GM11168 (cell line): ENCODE measurements around the gene RTP5.
"Not testable (repeated sequence)": the region's sequence is repeated elsewhere in the genome, so short reads cannot be mapped to it uniquely, and the experiment has no call there.

ENCODE experiments used
- in situ Hi-C: fragments of 300-500 bp; cut with MboI; formaldehyde crosslinking; loops from one replicate; pipeline ENCODE4 v1.12.0; 2022; ENCODE audit warnings: low sequenced_read_pairs; ENCODE audit not compliant: unreplicated experiment

The RTP5 gene

GRCh38 chr2:241868661-241869081, 858 bp upstream of the RTP5 start:
- in situ Hi-C loops, result no loop called here

- in situ Hi-C loops, result no loop called here
Measured at GRCh38 chr2:241870081-241870541, 582 bp downstream of the RTP5 start.

- in situ Hi-C loops, result no loop called here
Measured at GRCh38 chr2:241870611-241871537, 1.3 kb downstream of the RTP5 start.

- in situ Hi-C loops, result no loop called here
Measured at GRCh38 chr2:241871538-241872312, 2.2 kb downstream of the RTP5 start.

GRCh38 chr2:241872313-241872642, 2.7 kb downstream of the RTP5 start:
- in situ Hi-C loops, result no loop called here

- in situ Hi-C loops, result no loop called here
Measured at GRCh38 chr2:241873081-241873802, 3.7 kb downstream of the RTP5 start.

GRCh38 chr2:241873803-241874110, 4.2 kb downstream of the RTP5 start:
- in situ Hi-C loops, result no loop called here

- in situ Hi-C loops, result no loop called here
Measured at GRCh38 chr2:241874277-241874925, 4.9 kb downstream of the RTP5 start.

GRCh38 chr2:241875754-241876527, 6.4 kb downstream of the RTP5 start:
- in situ Hi-C loops, result not testable (repeated sequence)

- in situ Hi-C loops, result no loop called here
Measured at GRCh38 chr2:241876528-241877196, 7.1 kb downstream of the RTP5 start.

GRCh38 chr2:241877197-241877685, 7.7 kb downstream of the RTP5 start:
- in situ Hi-C loops, result no loop called here

- in situ Hi-C loops, result no loop called here
Measured at GRCh38 chr2:241877989-241878970, 8.8 kb downstream of the RTP5 start.

GRCh38 chr2:241879326-241879725, 9.8 kb downstream of the RTP5 start:
- in situ Hi-C loops, result no loop called here

GRCh38 chr2:241880311-241881073, 11.0 kb downstream of the RTP5 start:
- in situ Hi-C loops, result no loop called here

- in situ Hi-C loops, result no loop called here
Measured at GRCh38 chr2:241882091-241882625, 12.6 kb downstream of the RTP5 start.

GRCh38 chr2:241884951-241885290, 15.4 kb downstream of the RTP5 start:
- in situ Hi-C loops, result no loop called here
